ENCODE measurements around the gene FBXL7. TPM values are rescaled to one million over a fixed set of nuclear protein-coding genes. Genes with fewer than 3 reads are reported as not detected.

Gene FBXL7
- total RNA-seq, 1 experiment from 2014 or later: not detected

DNA sequence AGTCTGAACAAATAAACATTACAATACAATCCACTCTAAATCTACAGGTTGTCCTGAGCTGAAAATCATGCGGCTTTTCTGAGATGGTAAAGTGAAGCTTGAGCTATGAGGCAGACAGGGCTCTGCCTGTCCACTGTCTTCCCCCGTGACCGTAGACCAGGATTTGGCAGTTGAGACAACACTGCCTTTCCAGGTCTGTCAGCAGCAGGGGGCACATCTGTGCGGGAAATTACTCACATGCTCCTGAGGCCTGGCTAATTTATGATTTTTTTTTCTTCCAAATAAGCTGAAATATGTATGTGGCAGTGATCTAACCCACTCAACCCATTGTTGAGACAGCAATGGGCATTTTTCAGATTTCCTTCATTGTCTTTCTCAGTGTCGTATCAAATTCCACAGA, 307.9 kb downstream of the FBXL7 start:
- Histone ChIP-seq H3K79me2 (ENCODE audit: low read depth) (no peaks in the 10 kb centered on the region), H3K27ac (no peak overlapping the region), H3K9me3 (ENCODE audit: insufficient read depth, low read depth) (no peaks in the 10 kb centered on the region), H3K4me2 (no peak overlapping the region), H3K36me3 (ENCODE audit: low read depth) (no peaks in the 10 kb centered on the region), H3F3A (ENCODE audit: insufficient read depth, low read depth) (no peaks in the 10 kb centered on the region), H3K4me3 (no peak overlapping the region), H4K20me1 (ENCODE audit: insufficient read depth) (no peaks in the 10 kb centered on the region), H3K9me2 (ENCODE audit: insufficient read depth) (no peaks in the 10 kb centered on the region), H2AFZ (no peak overlapping the region), H3K4me1 (replicated peaks; ENCODE audit: insufficient read depth) (no peaks in the 10 kb centered on the region), H3K27me3 (ENCODE audit: insufficient read depth, low read depth) (0 out of 2 replicates have a peak, but pooled peaks cover 5% of the 10 kb centered on the region)
- POLR2A ChIA-PET (ENCODE audit: unreplicated experiment): no interaction called here
- TF ChIP-seq EZH2 (IDR thresholded peaks at IDR 0.05; ENCODE audit: low read depth) (no peak), CTCF (conservative IDR thresholded peaks at IDR 0.05) (no peak)
- BruUV-seq (replicated peaks): no TSS peak
- intact Hi-C loops (cut with micrococcal nuclease; ENCODE audit: unreplicated experiment): no loop called here
- no peak for DNase-seq
- CTCF ChIA-PET: interaction anchor here (0.7 kb wide), 1 partner anchor 47 kb away, joined by 3 read pairs; no protein-coding TSS in a partner anchor

DNA sequence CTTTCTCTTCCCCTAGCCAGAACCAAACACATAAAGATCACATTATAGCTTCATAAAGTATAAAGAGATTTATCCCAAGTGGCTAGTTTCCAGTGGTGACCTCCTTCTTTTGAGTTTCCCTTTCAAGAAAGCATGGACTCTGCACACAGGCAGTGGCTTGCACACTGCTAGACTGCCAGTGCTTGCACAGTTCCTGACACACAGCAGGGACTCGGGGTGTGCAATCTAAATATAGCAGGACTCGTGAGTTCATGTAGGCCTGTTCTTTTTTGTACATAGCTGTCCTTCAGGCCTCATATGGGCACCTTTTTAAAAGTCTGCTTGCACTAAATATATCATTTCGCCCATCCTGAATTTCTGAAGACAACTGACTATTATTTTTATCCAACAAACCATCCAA, 308.6 kb downstream of the FBXL7 start:
- Histone ChIP-seq H3K4me2 (no peak overlapping the region), H3F3A (ENCODE audit: insufficient read depth, low read depth) (no peaks in the 10 kb centered on the region), H3K27ac (no peak overlapping the region), H3K36me3 (ENCODE audit: low read depth) (no peaks in the 10 kb centered on the region), H3K9me2 (ENCODE audit: insufficient read depth) (no peaks in the 10 kb centered on the region), H3K4me3 (no peak overlapping the region), H3K9me3 (ENCODE audit: insufficient read depth, low read depth) (no peaks in the 10 kb centered on the region), H3K79me2 (ENCODE audit: low read depth) (no peaks in the 10 kb centered on the region), H2AFZ (no peak overlapping the region), H4K20me1 (ENCODE audit: insufficient read depth) (no peaks in the 10 kb centered on the region), H3K4me1 (replicated peaks; ENCODE audit: insufficient read depth) (no peaks in the 10 kb centered on the region), H3K27me3 (ENCODE audit: insufficient read depth, low read depth) (0 out of 2 replicates have a peak, but pooled peaks cover 5% of the 10 kb centered on the region)
- no peak for DNase-seq
- ChIA-PET CTCF (no interaction called here), POLR2A (ENCODE audit: unreplicated experiment) (no interaction called here)
- BruUV-seq (replicated peaks): no TSS peak
- no peak for TF ChIP-seq CTCF (conservative IDR thresholded peaks at IDR 0.05)
- no peak for TF ChIP-seq EZH2 (IDR thresholded peaks at IDR 0.05; ENCODE audit: low read depth)
- intact Hi-C loops (cut with micrococcal nuclease; ENCODE audit: unreplicated experiment): no loop called here

DNA sequence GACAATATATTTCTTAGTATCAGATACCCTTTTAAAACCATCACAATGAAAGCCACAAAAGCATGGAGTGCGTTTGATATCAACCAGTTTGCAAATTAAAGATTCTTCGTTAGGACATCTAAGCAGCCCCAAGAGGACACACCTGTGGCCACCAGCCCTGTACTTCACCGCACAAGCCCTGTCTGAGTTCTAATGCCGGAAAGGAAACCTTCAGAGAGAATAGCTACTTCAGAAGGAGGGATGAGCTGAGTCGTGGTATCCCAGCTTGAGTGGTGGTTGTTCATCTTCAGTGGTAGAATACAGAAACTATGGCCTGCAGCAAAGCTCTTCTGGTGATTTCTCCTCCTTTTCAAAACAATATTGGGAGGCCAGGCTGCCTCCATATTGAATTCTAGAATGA, 319.6 kb downstream of the FBXL7 start:
- CTCF ChIA-PET: no interaction called here
- no peaks in the 10 kb centered on the region for H3K9me2 ChIP-seq (ENCODE audit: insufficient read depth)
- POLR2A ChIA-PET (ENCODE audit: unreplicated experiment): no interaction called here

More for the DNA sequence above, 319.6 kb downstream of the FBXL7 start:
- Histone ChIP-seq H3K4me2 (no peak overlapping the region), H4K20me1 (ENCODE audit: insufficient read depth) (no peaks in the 10 kb centered on the region), H3K9me3 (ENCODE audit: insufficient read depth, low read depth) (no peaks in the 10 kb centered on the region), H2AFZ (no peak overlapping the region), H3K4me1 (replicated peaks; ENCODE audit: insufficient read depth) (no peaks in the 10 kb centered on the region), H3K27me3 (ENCODE audit: insufficient read depth, low read depth) (no peaks in the 10 kb centered on the region), H3K4me3 (no peak overlapping the region), H3K27ac (no peak overlapping the region), H3F3A (ENCODE audit: insufficient read depth, low read depth) (no peaks in the 10 kb centered on the region), H3K79me2 (ENCODE audit: low read depth) (no peaks in the 10 kb centered on the region), H3K36me3 (ENCODE audit: low read depth) (no peaks in the 10 kb centered on the region)
- intact Hi-C loops (cut with micrococcal nuclease; ENCODE audit: unreplicated experiment): no loop called here
- no peak for DNase-seq
- no peak for TF ChIP-seq EZH2 (IDR thresholded peaks at IDR 0.05; ENCODE audit: low read depth)
- TF ChIP-seq CTCF (conservative IDR thresholded peaks at IDR 0.05): no peak
- no TSS peak for BruUV-seq (replicated peaks)
